Naive thymus-derived CD8-positive, alpha-beta T cell (primary cell): ENCODE measurements around the gene OGDH. TPM values are rescaled to one million over a fixed set of nuclear protein-coding genes. Genes with fewer than 3 reads are reported as not detected.
A peak's percentile ranks its signal among the peaks of the same experiment; 100 is the strongest.

Experiments used
- ATAC-seq, 2 donors: fragments of 150-1000 bp; cut with Tn5 transposase in 1 of 2; sonication (Bioruptor Pico), chemical (Tn5 transposase) in 1 of 2; 1 replicate in 1 of 2; 2 replicates in 1 of 2; pipeline ENCODE4 v1.10.0; 2021; ENCODE audit warnings: mild to moderate bottlenecking in 2 of 2, moderate library complexity in 2 of 2
- POLR2A ChIA-PET: fragments of 350-600 bp; sonication (Branson Sonifier 250); formaldehyde crosslinking; loops from one replicate; lab custom pipeline; 2021; ENCODE audit warnings: antibody characterized with exemption; lab: Charles Lee
- DNase-seq, 10 donors: peaks; one replicate each; pipeline versions ENCODE4 v3.0.0 to v3.0.0-alpha.2; 2020 to 2022
- H3K27ac Mint-ChIP-seq, 10 donors: one replicate each; pipeline ENCODE4 v1.8.0; 2020 to 2022; ENCODE audit warnings: mild to moderate bottlenecking in 10 of 10, mixed read lengths in 10 of 10, moderate library complexity in 4 of 10, inconsistent platforms in 1 of 10
- H3K27me3 Mint-ChIP-seq, 5 donors: one replicate each; pipeline ENCODE4 v1.8.0; 2021 to 2022; ENCODE audit warnings: mixed read lengths in 5 of 5
- H3K36me3 Mint-ChIP-seq, 3 donors: one replicate each; pipeline ENCODE4 v1.8.0; 2020 to 2022; ENCODE audit warnings: mixed read lengths in 3 of 3, mild to moderate bottlenecking in 2 of 3, inconsistent platforms in 1 of 3
- H3K4me1 Mint-ChIP-seq, 4 donors: one replicate each; pipeline ENCODE4 v1.8.0; 2021 to 2022; ENCODE audit warnings: mixed read lengths in 4 of 4
- H3K4me3 Mint-ChIP-seq, 10 donors: one replicate each; pipeline ENCODE4 v1.8.0; 2020 to 2022; ENCODE audit warnings: mild to moderate bottlenecking in 10 of 10, mixed read lengths in 10 of 10, moderate library complexity in 6 of 10, inconsistent platforms in 1 of 10
- H3K9me3 Mint-ChIP-seq, 9 donors: one replicate each; pipeline ENCODE4 v1.8.0; 2020 to 2022; ENCODE audit warnings: mixed read lengths in 9 of 9, mild to moderate bottlenecking in 3 of 9, inconsistent platforms in 1 of 9, moderate library complexity in 1 of 9
- polyA plus RNA-seq, 3 donors: library from polyadenylated mRNA; unstranded; fragments of 300-500 nt; fragmentation: Illumina TruSeq; gene quantifications; one replicate each; pipeline ENCODE4 v1.2.3, GENCODE V29; 2021
- total RNA-seq, 8 experiments: library from RNA in 2 of 8; stranded (reverse) in 2 of 8; gene quantifications; one replicate each; pipeline ENCODE4 v1.2.3 and lab custom pipeline; 2021 to 2026

The OGDH gene
- total and polyA plus RNA-seq, 5 experiments from 2014 or later: 23.9 to 67.5 (median 30.6) TPM

- Mint-ChIP-seq H3K4me3 (no peak overlapping the region), H3K36me3 (peaks cover 0 to 45% (median 10%) of the 10 kb centered on the region in 3 donors), H3K4me1 (peaks cover 22 to 93% (median 59%) of the 10 kb centered on the region in 4 donors), H3K9me3 (no peaks in the 10 kb centered on the region), H3K27ac (peak overlapping the region in 2 of 10 donors; percentile 72 to 82), H3K27me3 (no peaks in the 10 kb centered on the region)
- POLR2A ChIA-PET: interaction anchor here (1.3 kb wide), 1 partner anchor 10 kb away, joined by 5 read pairs; no protein-coding TSS in a partner anchor
- no peak for ATAC-seq
- no peak for DNase-seq
These were observed 15.3 kb downstream of the OGDH start for GRCh38 chr7:44621750-44622103.

GRCh38 chr7:44622342-44623151 lies 16.1 kb downstream of the OGDH start:
- ATAC-seq: no peak
- Mint-ChIP-seq H3K36me3 (peaks cover 0 to 50% (median 10%) of the 10 kb centered on the region in 3 donors), H3K4me3 (peak overlapping the region in 3 of 10 donors; percentile 18 to 43 (median 41)), H3K9me3 (no peaks in the 10 kb centered on the region), H3K4me1 (peaks cover 20 to 86% (median 55%) of the 10 kb centered on the region in 4 donors), H3K27me3 (no peaks in the 10 kb centered on the region), H3K27ac (peak overlapping the region; percentile 3 to 91 (median 47))
- POLR2A ChIA-PET: interaction anchor here (1.3 to 2.6 kb wide), 2 partner anchors 9 to 16 kb away, joined by 5 to 6 read pairs; partner anchors contain the start of gene OGDH
- DNase-seq: no peak

- Mint-ChIP-seq H3K36me3 (peaks cover 0 to 47% (median 10%) of the 10 kb centered on the region in 3 donors), H3K27ac (peak overlapping the region in 6 of 10 donors; percentile 10 to 82 (median 32))
- no peak for DNase-seq
These were observed 17.9 kb downstream of the OGDH start for GRCh38 chr7:44624318-44624717.

GRCh38 chr7:44625526-44626471 lies 19.4 kb downstream of the OGDH start:
- Mint-ChIP-seq H3K27ac (peak overlapping the region in 7 of 10 donors; percentile 32 to 83 (median 48)), H3K4me1 (peaks cover 18 to 74% (median 53%) of the 10 kb centered on the region in 4 donors), H3K27me3 (no peaks in the 10 kb centered on the region), H3K36me3 (peaks cover 0 to 39% (median 10%) of the 10 kb centered on the region in 3 donors), H3K4me3 (no peak overlapping the region), H3K9me3 (no peaks in the 10 kb centered on the region)
- POLR2A ChIA-PET: interaction anchor here (0.6 to 1.2 kb wide), 4 partner anchors 11 to 171 kb away, joined by 3 to 6 read pairs (median 4); no protein-coding TSS in a partner anchor
- no peak for DNase-seq
- no peak for ATAC-seq

More at GRCh38 chr7:44624318-44624717, 17.9 kb downstream of the OGDH start:
- no peak overlapping the region for H3K4me3 Mint-ChIP-seq
- POLR2A ChIA-PET: interaction anchor here (0.7 to 2.6 kb wide), 3 partner anchors 17 to 36 kb away, joined by 3 to 6 read pairs (median 4); partner anchors contain the start of gene OGDH
- no peak for ATAC-seq
- peaks cover 13 to 74% (median 46%) of the 10 kb centered on the region in 4 donors for H3K4me1 Mint-ChIP-seq
- no peaks in the 10 kb centered on the region for H3K9me3 Mint-ChIP-seq
- H3K27me3 Mint-ChIP-seq: no peaks in the 10 kb centered on the region

- ATAC-seq (no peak), DNase-seq (no peak)
- peaks cover 25 to 74% (median 54%) of the 10 kb centered on the region in 4 donors for H3K4me1 Mint-ChIP-seq
- H3K27me3 Mint-ChIP-seq: no peaks in the 10 kb centered on the region
- POLR2A ChIA-PET: interaction anchor here (0.6 kb wide), 2 partner anchors 10 to 13 kb away, joined by 3 to 6 read pairs; no protein-coding TSS in a partner anchor
- peaks cover 0 to 39% (median 10%) of the 10 kb centered on the region in 3 donors for H3K36me3 Mint-ChIP-seq
- no peak overlapping the region for H3K4me3 Mint-ChIP-seq
- no peaks in the 10 kb centered on the region for H3K9me3 Mint-ChIP-seq
- H3K27ac Mint-ChIP-seq: peak overlapping the region in 4 of 10 donors; percentile 19 to 40 (median 34)
These were observed 20.2 kb downstream of the OGDH start for GRCh38 chr7:44626620-44627019.

- H3K27ac Mint-ChIP-seq: peak overlapping the region; percentile 73 to 97 (median 94)
- ATAC-seq (no peak), DNase-seq (no peak)
- peaks cover 0 to 26% (median 9%) of the 10 kb centered on the region in 3 donors for H3K36me3 Mint-ChIP-seq
- H3K9me3 Mint-ChIP-seq: no peaks in the 10 kb centered on the region
- H3K4me3 Mint-ChIP-seq: peak overlapping the region in 4 of 10 donors; percentile 13 to 61 (median 22)
- POLR2A ChIA-PET: interaction anchor here (0.7 to 2.3 kb wide), 5 partner anchors 10 to 398 kb away, joined by 3 to 32 read pairs (median 8); partner anchors contain the start of genes DDX56 and OGDH
- no peaks in the 10 kb centered on the region for H3K27me3 Mint-ChIP-seq
- H3K4me1 Mint-ChIP-seq: peaks cover 23 to 74% (median 51%) of the 10 kb centered on the region in 4 donors
These were observed 23.5 kb downstream of the OGDH start for GRCh38 chr7:44629829-44630522.

GRCh38 chr7:44630792-44631457 lies 24.5 kb downstream of the OGDH start:
- DNase-seq (peak in 3 of 10 donors; percentile 9 to 51 (median 22)), ATAC-seq (peak; percentile 56 to 79)
- H3K27ac Mint-ChIP-seq: peak overlapping the region; percentile 91 to 97 (median 94)
- peak overlapping the region in 8 of 10 donors; percentile 48 to 80 (median 72) for H3K4me3 Mint-ChIP-seq
- H3K4me1 Mint-ChIP-seq: peaks cover 23 to 76% (median 56%) of the 10 kb centered on the region in 4 donors
- no peaks in the 10 kb centered on the region for H3K27me3 Mint-ChIP-seq
- no peaks in the 10 kb centered on the region for H3K9me3 Mint-ChIP-seq
- POLR2A ChIA-PET: interaction anchor here (0.6 to 2.3 kb wide), 10 partner anchors 9 to 480 kb away, joined by 3 to 32 read pairs (median 5); partner anchors contain the start of genes DDX56, OGDH and TBRG4
- H3K36me3 Mint-ChIP-seq: peaks cover 0 to 18% (median 4%) of the 10 kb centered on the region in 3 donors

GRCh38 chr7:44631458-44632115 lies 25.2 kb downstream of the OGDH start:
- peak in 7 of 10 donors; percentile 7 to 62 (median 30) for DNase-seq
- peak overlapping the region in 9 of 10 donors; percentile 48 to 80 (median 70) for H3K4me3 Mint-ChIP-seq
- no peaks in the 10 kb centered on the region for H3K9me3 Mint-ChIP-seq
- peak overlapping the region; percentile 91 to 97 (median 94) for H3K27ac Mint-ChIP-seq
- POLR2A ChIA-PET: interaction anchor here (0.6 to 2.3 kb wide), 11 partner anchors 8 to 479 kb away, joined by 3 to 32 read pairs (median 5); partner anchors contain the start of genes DDX56, OGDH and TBRG4
- peak; percentile 61 to 71 for ATAC-seq
- peaks cover 0 to 12% (median 4%) of the 10 kb centered on the region in 3 donors for H3K36me3 Mint-ChIP-seq
- peaks cover 24 to 78% (median 60%) of the 10 kb centered on the region in 4 donors for H3K4me1 Mint-ChIP-seq
- no peaks in the 10 kb centered on the region for H3K27me3 Mint-ChIP-seq

- ATAC-seq: no peak
- peaks cover 27 to 84% (median 66%) of the 10 kb centered on the region in 4 donors for H3K4me1 Mint-ChIP-seq
- no peaks in the 10 kb centered on the region for H3K27me3 Mint-ChIP-seq
- no peaks in the 10 kb centered on the region for H3K9me3 Mint-ChIP-seq
- POLR2A ChIA-PET: interaction anchor here (0.6 to 2.0 kb wide), 8 partner anchors 10 to 479 kb away, joined by 3 to 8 read pairs (median 4); partner anchors contain the start of genes DDX56, OGDH and TBRG4
- H3K36me3 Mint-ChIP-seq: peaks cover 0 to 7% (median 4%) of the 10 kb centered on the region in 3 donors
- no peak for DNase-seq
- peak overlapping the region; percentile 91 to 97 (median 94) for H3K27ac Mint-ChIP-seq
- peak overlapping the region in 8 of 10 donors; percentile 48 to 80 (median 71) for H3K4me3 Mint-ChIP-seq
These were observed 25.8 kb downstream of the OGDH start for GRCh38 chr7:44632196-44632595.
